ENCODE data around the gene SLC2A13.

The SLC2A13 gene

DNA sequence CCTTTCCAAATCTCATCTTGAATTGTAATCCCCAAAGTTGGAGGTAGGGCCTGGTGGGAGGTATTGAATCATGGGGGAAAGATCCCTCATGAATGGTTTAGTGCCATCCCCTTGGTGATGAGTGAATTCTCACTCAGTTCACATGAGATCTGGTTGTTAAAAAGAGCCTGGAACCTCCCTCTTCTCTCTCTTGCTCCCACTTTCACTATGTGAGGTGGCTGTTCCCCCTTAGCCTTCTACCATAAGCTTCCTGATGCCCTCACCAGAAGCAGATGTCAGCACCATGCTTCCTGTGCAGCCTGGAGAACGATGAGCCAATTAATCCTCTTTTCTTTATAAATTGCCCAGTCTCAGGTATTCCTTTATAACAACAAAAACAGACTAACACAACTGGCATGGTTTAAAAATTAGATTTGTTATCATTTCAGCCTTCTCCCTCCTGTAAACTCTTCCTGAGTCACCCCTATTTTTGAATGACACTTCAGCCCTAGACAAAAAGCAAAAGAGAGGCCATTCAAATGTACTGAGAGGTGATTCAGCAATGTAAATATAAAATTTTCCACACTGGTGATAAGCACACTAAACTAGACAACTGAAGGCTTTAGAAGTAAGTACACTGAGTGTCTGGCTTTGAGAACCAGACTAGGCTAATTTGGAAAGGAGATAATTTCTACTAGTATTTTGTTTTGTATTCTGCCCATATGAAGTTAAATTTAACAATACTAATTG is 274.1 kb downstream of the SLC2A13 start:
- no peak for TF ChIP-seq EZH2phosphoT487 (conservative IDR thresholded peaks at IDR 0.05; ENCODE audit: low read length)
- TF ChIP-seq, protein P1, sequence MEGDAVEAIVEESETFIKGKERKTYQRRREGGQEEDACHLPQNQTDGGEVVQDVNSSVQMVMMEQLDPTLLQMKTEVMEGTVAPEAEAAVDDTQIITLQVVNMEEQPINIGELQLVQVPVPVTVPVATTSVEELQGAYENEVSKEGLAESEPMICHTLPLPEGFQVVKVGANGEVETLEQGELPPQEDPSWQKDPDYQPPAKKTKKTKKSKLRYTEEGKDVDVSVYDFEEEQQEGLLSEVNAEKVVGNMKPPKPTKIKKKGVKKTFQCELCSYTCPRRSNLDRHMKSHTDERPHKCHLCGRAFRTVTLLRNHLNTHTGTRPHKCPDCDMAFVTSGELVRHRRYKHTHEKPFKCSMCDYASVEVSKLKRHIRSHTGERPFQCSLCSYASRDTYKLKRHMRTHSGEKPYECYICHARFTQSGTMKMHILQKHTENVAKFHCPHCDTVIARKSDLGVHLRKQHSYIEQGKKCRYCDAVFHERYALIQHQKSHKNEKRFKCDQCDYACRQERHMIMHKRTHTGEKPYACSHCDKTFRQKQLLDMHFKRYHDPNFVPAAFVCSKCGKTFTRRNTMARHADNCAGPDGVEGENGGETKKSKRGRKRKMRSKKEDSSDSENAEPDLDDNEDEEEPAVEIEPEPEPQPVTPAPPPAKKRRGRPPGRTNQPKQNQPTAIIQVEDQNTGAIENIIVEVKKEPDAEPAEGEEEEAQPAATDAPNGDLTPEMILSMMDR (IDR thresholded peaks at IDR 0.05; ENCODE audit: insufficient read depth, low read length, poor library complexity, severe bottlenecking): no peak
- Histone ChIP-seq H3K4me3 (ENCODE audit: insufficient read depth, low read length, poor library complexity, severe bottlenecking) (no peak overlapping the region), H3K36me3 (ENCODE audit: low read length) (no peaks in the 10 kb centered on the region; the same call in 1 of the 2 replicates), H3K27ac (ENCODE audit: low read depth, low read length) (no peak overlapping the region), H3K79me2 (ENCODE audit: insufficient read depth, low read length) (no peaks in the 10 kb centered on the region), H3K4me2 (ENCODE audit: low read depth, low read length, poor library complexity, severe bottlenecking) (no peak overlapping the region), H3K9me3 (ENCODE audit: insufficient read depth, low read length) (no peaks in the 10 kb centered on the region), H3K9me2 (replicated peaks; ENCODE audit: insufficient read depth, low read length) (no peaks in the 10 kb centered on the region), H3K27me3 (ENCODE audit: low read length) (no peaks in the 10 kb centered on the region), H4K20me1 (ENCODE audit: low read depth, low read length) (no peaks in the 10 kb centered on the region), H3K9ac (ENCODE audit: low read length) (no peak overlapping the region), H2AFZ (ENCODE audit: low read depth, low read length, severe bottlenecking) (no peak overlapping the region), H3F3A (ENCODE audit: insufficient read depth) (no peaks in the 10 kb centered on the region)

DNA sequence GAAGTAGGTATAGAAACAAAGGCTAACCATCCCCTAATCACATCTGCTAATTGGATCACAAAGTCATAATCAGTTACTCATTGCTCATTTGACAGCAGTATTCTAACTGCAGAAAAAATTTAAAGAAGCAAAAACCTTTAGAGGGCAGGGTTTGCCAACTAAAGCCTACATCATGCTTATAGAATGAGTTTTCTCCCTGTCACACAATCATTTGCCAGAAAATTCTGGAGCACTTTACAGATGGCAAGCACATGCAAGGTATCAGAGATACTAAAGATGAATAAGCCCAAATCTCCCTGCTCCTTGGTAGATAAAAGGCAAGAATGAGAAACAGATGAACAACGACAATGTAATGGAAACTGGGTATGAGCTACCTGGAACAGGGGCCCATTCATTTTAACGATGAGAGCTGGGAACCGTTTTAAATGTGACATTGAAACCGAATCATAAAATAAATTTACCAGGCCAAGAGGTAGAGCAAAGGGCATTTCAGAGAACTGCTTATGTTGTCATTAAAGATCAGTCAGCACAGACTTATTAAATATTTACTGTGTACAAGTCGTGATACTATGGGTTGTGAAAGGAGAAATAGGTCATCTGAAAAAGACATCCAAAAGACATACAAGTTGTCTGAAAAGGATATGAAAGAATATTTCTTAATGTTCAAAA is 274.9 kb downstream of the SLC2A13 start:
- H3K27ac ChIP-seq (ENCODE audit: low read depth, low read length): no peak overlapping the region
- H3K79me2 ChIP-seq (ENCODE audit: insufficient read depth, low read length): no peaks in the 10 kb centered on the region
- no peaks in the 10 kb centered on the region for H3K9me3 ChIP-seq (ENCODE audit: insufficient read depth, low read length)
- TF ChIP-seq EZH2phosphoT487 (conservative IDR thresholded peaks at IDR 0.05; ENCODE audit: low read length): no peak
- TF ChIP-seq, protein P1 (IDR thresholded peaks at IDR 0.05; ENCODE audit: insufficient read depth, low read length, poor library complexity, severe bottlenecking): no peak
- H3K4me3 ChIP-seq (ENCODE audit: insufficient read depth, low read length, poor library complexity, severe bottlenecking): no peak overlapping the region
- no peak overlapping the region for H3K9ac ChIP-seq (ENCODE audit: low read length)
- H3K9me2 ChIP-seq (replicated peaks; ENCODE audit: insufficient read depth, low read length): no peaks in the 10 kb centered on the region
- H3K4me2 ChIP-seq (ENCODE audit: low read depth, low read length, poor library complexity, severe bottlenecking): no peak overlapping the region
- H3K36me3 ChIP-seq (ENCODE audit: low read length): no peaks in the 10 kb centered on the region; the same call in 1 of the 2 replicates
- H2AFZ ChIP-seq (ENCODE audit: low read depth, low read length, severe bottlenecking): no peak overlapping the region
- no peaks in the 10 kb centered on the region for H4K20me1 ChIP-seq (ENCODE audit: low read depth, low read length)
- H3K27me3 ChIP-seq (ENCODE audit: low read length): no peaks in the 10 kb centered on the region
- H3F3A ChIP-seq (ENCODE audit: insufficient read depth): no peaks in the 10 kb centered on the region

DNA sequence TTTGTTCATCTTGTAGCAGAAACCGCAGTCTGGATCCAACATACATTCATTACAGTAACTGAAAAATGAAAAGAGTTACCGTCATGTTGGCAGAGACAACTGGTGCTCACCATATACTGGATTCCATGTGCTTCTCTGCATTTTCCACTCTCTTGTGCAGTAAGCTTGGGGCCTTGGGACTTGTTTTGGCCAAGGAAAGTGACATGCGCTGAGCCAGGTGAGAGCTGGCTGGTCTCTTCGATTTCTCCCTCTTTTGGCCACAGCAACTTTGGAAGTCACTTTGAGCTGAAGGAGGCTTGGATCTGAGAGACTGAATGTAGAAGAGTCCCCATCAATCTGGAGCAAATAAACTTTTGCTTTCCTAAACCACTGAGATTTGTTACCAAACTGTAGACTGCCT is 275.7 kb downstream of the SLC2A13 start:
- no peaks in the 10 kb centered on the region for H3K79me2 ChIP-seq (ENCODE audit: insufficient read depth, low read length)
- no peak overlapping the region for H3K27ac ChIP-seq (ENCODE audit: low read depth, low read length)
- no peaks in the 10 kb centered on the region for H3K9me3 ChIP-seq (ENCODE audit: insufficient read depth, low read length)
- H3K27me3 ChIP-seq (ENCODE audit: low read length): no peaks in the 10 kb centered on the region
- no peaks in the 10 kb centered on the region for H3K9me2 ChIP-seq (replicated peaks; ENCODE audit: insufficient read depth, low read length)
- no peak overlapping the region for H3K9ac ChIP-seq (ENCODE audit: low read length)
- no peak overlapping the region for H3K4me3 ChIP-seq (ENCODE audit: insufficient read depth, low read length, poor library complexity, severe bottlenecking)
- H2AFZ ChIP-seq (ENCODE audit: low read depth, low read length, severe bottlenecking): no peak overlapping the region
- H3K4me2 ChIP-seq (ENCODE audit: low read depth, low read length, poor library complexity, severe bottlenecking): no peak overlapping the region
- TF ChIP-seq, protein P1 (IDR thresholded peaks at IDR 0.05; ENCODE audit: insufficient read depth, low read length, poor library complexity, severe bottlenecking): no peak
- no peak for TF ChIP-seq EZH2phosphoT487 (conservative IDR thresholded peaks at IDR 0.05; ENCODE audit: low read length)
- no peaks in the 10 kb centered on the region for H4K20me1 ChIP-seq (ENCODE audit: low read depth, low read length)
- H3F3A ChIP-seq (ENCODE audit: insufficient read depth): no peaks in the 10 kb centered on the region
- H3K36me3 ChIP-seq (ENCODE audit: low read length): no peaks in the 10 kb centered on the region; the same call in 1 of the 2 replicates
